SU-DHL-6 (cell line): ENCODE results near the gene COQ2.

Experiments used
- H2AFZ ChIP-seq: fragments of 200-600 bp; sonication (generic); 2 replicates; pipeline ENCODE4 v1.6.1; 2014; ENCODE audit warnings: low read depth, mild to moderate bottlenecking, moderate library complexity, mixed read lengths, antibody characterized with exemption, low read length; ENCODE audit not compliant: severe bottlenecking
- H3F3A ChIP-seq: fragments of 200-600 bp; shearing (Covaris generic); 2 replicates; pipeline ENCODE4 v1.6.0; 2016; ENCODE audit warnings: antibody characterized with exemption, mild to moderate bottlenecking; ENCODE audit not compliant: insufficient read depth
- H3K27ac ChIP-seq: fragments of 200-600 bp; sonication (generic); 2 replicates; pipeline ENCODE4 v1.5.1; 2016; ENCODE audit warnings: low read depth, mild to moderate bottlenecking, low read length, moderate library complexity, mixed read lengths
- H3K27me3 ChIP-seq: fragments of 200-600 bp; sonication (generic), shearing (Covaris generic); 2 replicates; pipeline ENCODE4 v1.6.0; 2014; ENCODE audit warnings: mild to moderate bottlenecking, low read length
- H3K36me3 ChIP-seq: fragments of 200-600 bp; sonication (generic); 2 replicates; pipeline ENCODE4 v1.6.1; 2014; ENCODE audit warnings: mild to moderate bottlenecking, low read length, mixed read lengths
- H3K4me2 ChIP-seq: fragments of 300-600, 200-600 bp; shearing (Covaris generic), sonication (generic); 2 replicates; pipeline ENCODE4 v1.6.0; 2014; ENCODE audit warnings: low read length, low read depth, mild to moderate bottlenecking; ENCODE audit not compliant: poor library complexity, severe bottlenecking
- H3K4me3 ChIP-seq: fragments of 200-600 bp; sonication (generic); 2 replicates; pipeline ENCODE4 v1.5.1; 2014; ENCODE audit warnings: antibody characterized with exemption, low read length, mild to moderate bottlenecking, mixed read lengths; ENCODE audit not compliant: insufficient read depth, poor library complexity, severe bottlenecking
- H3K79me2 ChIP-seq: fragments of 200-600 bp; sonication (generic); 2 replicates; pipeline ENCODE4 v1.6.1; 2014; ENCODE audit warnings: mild to moderate bottlenecking, low read length, moderate library complexity; ENCODE audit not compliant: insufficient read depth
- H3K9ac ChIP-seq: fragments of 200-600 bp; sonication (generic); 2 replicates; pipeline ENCODE4 v1.7.0; 2014; ENCODE audit warnings: mild to moderate bottlenecking, low read length
- H3K9me2 ChIP-seq: fragments of 200-600 bp; sonication (generic); replicated peaks from 2 replicates; pipeline ENCODE4 v1.6.1; 2014; ENCODE audit warnings: low read length; ENCODE audit not compliant: insufficient read depth
- H3K9me3 ChIP-seq: fragments of 200-600 bp; sonication (generic); 2 replicates; pipeline ENCODE4 v1.6.1; 2014; ENCODE audit warnings: low read length, mixed read lengths; ENCODE audit not compliant: insufficient read depth
- H4K20me1 ChIP-seq: fragments of 200-600 bp; sonication (generic); 2 replicates; pipeline ENCODE4 v1.6.1; 2014; ENCODE audit warnings: low read depth, mild to moderate bottlenecking, antibody characterized with exemption, low read length, moderate library complexity, mixed read lengths
- EZH2phosphoT487 ChIP-seq: fragments of 200-600 bp; sonication (generic), shearing (Covaris generic); conservative IDR thresholded peaks from 2 replicates; pipeline ENCODE4 v1.6.1; 2018; ENCODE audit warnings: mild to moderate bottlenecking, antibody characterized with exemption, low read length, moderate library complexity, mixed read lengths
- TF ChIP-seq, protein P1 (sequence below): fragments of 200-600 bp; sonication (generic); IDR thresholded peaks from one replicate; pipeline ENCODE4 v1.5.1; 2017; ENCODE audit warnings: antibody characterized with exemption, mild to moderate bottlenecking, low read length, moderate library complexity; ENCODE audit not compliant: insufficient read depth, poor library complexity, severe bottlenecking

COQ2 gene

DNA sequence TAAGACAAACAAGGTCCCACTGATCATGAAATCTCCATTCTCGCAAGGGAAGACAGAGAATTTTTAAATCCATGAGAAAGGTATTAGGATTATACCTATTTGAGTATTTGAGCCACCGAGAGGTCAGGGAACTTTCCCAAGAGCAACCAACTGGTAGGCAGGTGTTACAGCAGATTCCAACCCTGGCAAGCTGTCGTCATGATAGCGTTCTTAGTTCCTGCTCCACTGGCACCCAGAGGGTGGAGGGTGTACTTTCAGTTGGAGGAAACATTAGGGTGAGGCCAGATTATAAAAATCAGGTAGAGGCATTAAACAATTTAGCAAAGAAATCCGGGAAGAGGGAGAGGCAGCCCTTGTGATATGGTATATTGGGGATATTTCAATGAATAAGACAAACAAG, 23.3 kb downstream of the COQ2 start:
- no peaks in the 10 kb centered on the region for H3K79me2 ChIP-seq
- H3K4me3 ChIP-seq = no peak overlapping the region
- H3K9me3 ChIP-seq = no peaks in the 10 kb centered on the region
- no peak for TF ChIP-seq EZH2phosphoT487
- TF ChIP-seq, protein P1, sequence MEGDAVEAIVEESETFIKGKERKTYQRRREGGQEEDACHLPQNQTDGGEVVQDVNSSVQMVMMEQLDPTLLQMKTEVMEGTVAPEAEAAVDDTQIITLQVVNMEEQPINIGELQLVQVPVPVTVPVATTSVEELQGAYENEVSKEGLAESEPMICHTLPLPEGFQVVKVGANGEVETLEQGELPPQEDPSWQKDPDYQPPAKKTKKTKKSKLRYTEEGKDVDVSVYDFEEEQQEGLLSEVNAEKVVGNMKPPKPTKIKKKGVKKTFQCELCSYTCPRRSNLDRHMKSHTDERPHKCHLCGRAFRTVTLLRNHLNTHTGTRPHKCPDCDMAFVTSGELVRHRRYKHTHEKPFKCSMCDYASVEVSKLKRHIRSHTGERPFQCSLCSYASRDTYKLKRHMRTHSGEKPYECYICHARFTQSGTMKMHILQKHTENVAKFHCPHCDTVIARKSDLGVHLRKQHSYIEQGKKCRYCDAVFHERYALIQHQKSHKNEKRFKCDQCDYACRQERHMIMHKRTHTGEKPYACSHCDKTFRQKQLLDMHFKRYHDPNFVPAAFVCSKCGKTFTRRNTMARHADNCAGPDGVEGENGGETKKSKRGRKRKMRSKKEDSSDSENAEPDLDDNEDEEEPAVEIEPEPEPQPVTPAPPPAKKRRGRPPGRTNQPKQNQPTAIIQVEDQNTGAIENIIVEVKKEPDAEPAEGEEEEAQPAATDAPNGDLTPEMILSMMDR = no peak
- H4K20me1 ChIP-seq = no peaks in the 10 kb centered on the region
- H3K4me2 ChIP-seq = no peak overlapping the region
- H3K27ac ChIP-seq = no peak overlapping the region
- H3F3A ChIP-seq = no peaks in the 10 kb centered on the region
- no peaks in the 10 kb centered on the region for H3K27me3 ChIP-seq
- H2AFZ ChIP-seq = no peak overlapping the region
- no peaks in the 10 kb centered on the region for H3K36me3 ChIP-seq
- H3K9ac ChIP-seq = no peak overlapping the region
- H3K9me2 ChIP-seq = no peaks in the 10 kb centered on the region

DNA sequence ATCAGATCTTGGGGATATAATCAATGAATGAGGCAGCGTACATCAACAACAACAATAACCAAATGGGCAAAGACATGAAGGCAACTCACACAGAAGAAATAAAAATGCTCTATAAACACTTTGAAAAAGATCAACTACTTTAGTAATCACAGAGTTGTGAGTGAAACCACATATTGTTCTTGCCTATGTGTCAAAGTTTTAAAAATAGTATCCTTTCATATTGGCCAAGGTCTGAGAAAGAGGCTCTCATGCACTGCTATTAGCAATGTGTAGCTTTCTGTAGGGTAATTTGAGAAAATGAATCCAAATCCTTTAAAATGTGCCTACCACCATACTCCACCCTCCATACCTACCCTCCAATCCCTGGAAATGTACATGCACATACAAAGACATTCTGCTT, 25.0 kb downstream of the COQ2 start:
- no peaks in the 10 kb centered on the region for H4K20me1 ChIP-seq
- H2AFZ ChIP-seq = no peak overlapping the region
- H3K27me3 ChIP-seq = no peaks in the 10 kb centered on the region
- no peak overlapping the region for H3K4me2 ChIP-seq
- no peaks in the 10 kb centered on the region for H3K79me2 ChIP-seq
- H3K4me3 ChIP-seq = no peak overlapping the region
- H3K36me3 ChIP-seq = no peaks in the 10 kb centered on the region
- no peaks in the 10 kb centered on the region for H3K9me3 ChIP-seq
- no peak overlapping the region for H3K27ac ChIP-seq
- no peaks in the 10 kb centered on the region for H3F3A ChIP-seq
- TF ChIP-seq, protein P1 = no peak
- no peak for TF ChIP-seq EZH2phosphoT487
- no peaks in the 10 kb centered on the region for H3K9me2 ChIP-seq
- H3K9ac ChIP-seq = no peak overlapping the region

DNA sequence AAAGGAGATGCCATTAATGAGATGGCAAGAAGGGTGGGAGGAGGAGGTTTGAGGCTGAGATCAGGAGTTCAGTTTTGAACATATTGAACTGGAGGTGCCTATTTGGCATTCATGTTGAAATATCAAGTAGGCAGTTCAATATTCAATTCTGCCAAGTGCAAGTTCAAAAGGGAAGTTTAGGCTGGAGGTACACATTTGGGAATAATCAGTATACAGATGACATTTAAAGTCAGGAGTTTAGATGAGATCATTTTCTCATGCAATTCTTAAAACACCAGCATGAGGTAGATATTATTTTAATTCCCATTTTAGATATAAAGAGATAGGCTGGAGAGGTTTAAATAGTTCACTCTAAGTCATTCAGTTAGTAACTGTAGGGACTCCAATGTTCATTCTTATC, 26.1 kb downstream of the COQ2 start:
- Histone ChIP-seq H3K9me3 (no peaks in the 10 kb centered on the region), H3K4me3 (no peak overlapping the region), H3K9ac (no peak overlapping the region), H4K20me1 (no peaks in the 10 kb centered on the region), H3K27ac (no peak overlapping the region), H2AFZ (no peak overlapping the region), H3K36me3 (no peaks in the 10 kb centered on the region), H3F3A (no peaks in the 10 kb centered on the region), H3K27me3 (no peaks in the 10 kb centered on the region), H3K9me2 (no peaks in the 10 kb centered on the region), H3K79me2 (no peaks in the 10 kb centered on the region), H3K4me2 (no peak overlapping the region)
- no peak for TF ChIP-seq EZH2phosphoT487
- TF ChIP-seq, protein P1 = no peak
